ENCODE results near the gene XDH.

Gene XDH

GRCh38 chr2:31402388-31402787, 12.2 kb downstream of the XDH start:
- DNase-seq (ENCODE audit: low spot score): peak; percentile 47

- peak; percentile 99 for DNase-seq (ENCODE audit: low spot score)
These were observed 13.0 kb downstream of the XDH start for GRCh38 chr2:31401580-31401979.

- DNase-seq (ENCODE audit: low spot score): no peak
These were observed 15.7 kb downstream of the XDH start for GRCh38 chr2:31398881-31399280.

- no peak for DNase-seq (ENCODE audit: low spot score)
These were observed 17.4 kb downstream of the XDH start for GRCh38 chr2:31397094-31397493.

GRCh38 chr2:31390324-31390723, 24.2 kb downstream of the XDH start:
- peak; percentile 58 for DNase-seq (ENCODE audit: low spot score)

- no peak for DNase-seq (ENCODE audit: low spot score)
These were observed 25.8 kb downstream of the XDH start for GRCh38 chr2:31388736-31389135.

GRCh38 chr2:31387850-31388249, 26.7 kb downstream of the XDH start:
- no peak for DNase-seq (ENCODE audit: low spot score)

- DNase-seq (ENCODE audit: low spot score): no peak
These were observed 27.9 kb downstream of the XDH start for GRCh38 chr2:31386648-31387047.

GRCh38 chr2:31386172-31386571, 28.4 kb downstream of the XDH start:
- DNase-seq (ENCODE audit: low spot score): no peak

- peak; percentile 99 for DNase-seq (ENCODE audit: low spot score)
These were observed 29.7 kb downstream of the XDH start for GRCh38 chr2:31384771-31385276.

GRCh38 chr2:31384351-31384750, 30.2 kb downstream of the XDH start:
- peak; percentile 94 for DNase-seq (ENCODE audit: low spot score)

GRCh38 chr2:31383471-31384153, 30.9 kb downstream of the XDH start:
- peak; percentile 63 for DNase-seq (ENCODE audit: low spot score)

- peak; percentile 92 for DNase-seq (ENCODE audit: low spot score)
These were observed 32.0 kb downstream of the XDH start for GRCh38 chr2:31382452-31383120.

GRCh38 chr2:31381601-31382000, 32.9 kb downstream of the XDH start:
- DNase-seq (ENCODE audit: low spot score): no peak

GRCh38 chr2:31380243-31380642, 34.3 kb downstream of the XDH start:
- no peak for DNase-seq (ENCODE audit: low spot score)

GRCh38 chr2:31379747-31380146, 34.8 kb downstream of the XDH start:
- DNase-seq (ENCODE audit: low spot score): no peak

- no peak for DNase-seq (ENCODE audit: low spot score)
These were observed 35.6 kb downstream of the XDH start for GRCh38 chr2:31378791-31379501.

- no peak for DNase-seq (ENCODE audit: low spot score)
These were observed 36.2 kb downstream of the XDH start for GRCh38 chr2:31378389-31378788.

GRCh38 chr2:31373127-31373526, 41.4 kb downstream of the XDH start:
- DNase-seq (ENCODE audit: low spot score): no peak

- DNase-seq (ENCODE audit: low spot score): no peak
These were observed 42.4 kb downstream of the XDH start for GRCh38 chr2:31372097-31372496.

GRCh38 chr2:31371691-31372090, 42.9 kb downstream of the XDH start:
- no peak for DNase-seq (ENCODE audit: low spot score)

- DNase-seq (ENCODE audit: low spot score): no peak
These were observed 47.8 kb downstream of the XDH start for GRCh38 chr2:31366733-31367132.
